Stimulated activated CD4-positive, alpha-beta T cell treated with anti-CD3 and anti-CD28 coated beads, Interleukin-1b, Interleukin-23, amount 100 ng/mL, for 48 hours (primary cell): ENCODE results near the gene APH1B.

ENCODE experiments used
- DNase-seq: peaks from one replicate; pipeline ENCODE4 v3.0.0-alpha.2; 2020

The APH1B gene

DNA sequence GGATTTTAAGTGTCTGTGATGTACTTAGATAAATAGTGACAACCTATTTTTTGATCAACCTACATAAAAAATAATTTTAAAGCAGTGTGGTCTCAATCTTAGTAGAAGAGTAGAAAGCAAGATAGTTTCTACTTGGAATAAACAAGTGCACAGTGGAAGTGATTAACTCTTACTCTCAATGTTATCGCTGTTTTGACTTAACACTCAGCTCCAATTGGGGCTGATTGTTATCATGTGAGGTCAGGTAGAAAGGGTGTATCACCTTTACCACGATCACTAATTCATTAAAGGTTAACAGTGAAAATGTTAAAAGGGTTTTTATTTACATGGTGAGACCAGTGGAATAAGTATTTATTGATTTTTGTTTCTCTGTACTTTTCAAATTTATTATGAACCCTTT is 22.4 kb upstream of the APH1B start:
- DNase-seq: no peak

DNA sequence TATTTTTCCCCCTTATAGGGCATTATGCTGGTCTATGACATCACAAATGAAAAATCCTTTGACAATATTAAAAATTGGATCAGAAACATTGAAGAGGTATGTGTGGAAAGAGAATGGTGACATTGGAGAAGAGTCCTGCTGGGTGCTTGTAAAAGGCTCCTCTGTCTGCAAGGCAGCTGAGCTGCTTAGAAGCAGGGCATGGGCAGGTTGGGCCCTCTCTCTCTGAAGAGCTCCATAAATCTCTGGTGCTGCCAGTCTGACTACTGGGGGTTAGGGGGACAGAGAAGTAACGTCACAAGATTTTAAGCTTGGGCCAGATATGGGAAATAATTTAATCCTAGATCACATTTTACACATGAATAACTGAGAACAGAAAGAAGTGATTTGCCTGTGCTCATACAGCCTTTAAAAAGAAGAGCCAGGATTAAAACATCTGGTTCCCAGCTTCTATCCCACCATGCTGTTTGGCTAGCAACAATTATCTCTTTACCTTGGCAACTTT is 21.9 kb upstream of the APH1B start:
- no peak for DNase-seq

- no peak for DNase-seq
Measured at GRCh38 chr15:63256433-63257274, 20.8 kb upstream of the APH1B start.

DNA sequence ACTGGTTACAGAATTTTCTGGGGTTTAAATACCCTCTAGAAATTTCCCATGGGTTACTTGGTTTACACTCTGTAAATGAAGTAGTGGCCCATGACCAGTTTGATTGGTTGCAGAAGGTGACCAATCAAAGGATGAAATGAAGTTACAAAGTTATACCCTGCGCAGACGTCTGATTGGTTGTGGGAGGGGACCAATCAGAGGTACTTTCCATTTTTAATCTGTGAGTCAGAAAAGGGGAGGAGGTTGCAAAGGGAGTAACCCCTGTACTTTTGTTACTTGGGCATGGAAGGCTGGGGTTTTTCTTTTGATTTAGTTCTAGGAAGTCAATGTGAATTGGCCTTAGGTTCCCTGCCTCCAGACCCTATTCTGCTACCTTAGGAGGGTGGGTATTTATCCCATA is 18.7 kb upstream of the APH1B start:
- DNase-seq: no peak

DNA sequence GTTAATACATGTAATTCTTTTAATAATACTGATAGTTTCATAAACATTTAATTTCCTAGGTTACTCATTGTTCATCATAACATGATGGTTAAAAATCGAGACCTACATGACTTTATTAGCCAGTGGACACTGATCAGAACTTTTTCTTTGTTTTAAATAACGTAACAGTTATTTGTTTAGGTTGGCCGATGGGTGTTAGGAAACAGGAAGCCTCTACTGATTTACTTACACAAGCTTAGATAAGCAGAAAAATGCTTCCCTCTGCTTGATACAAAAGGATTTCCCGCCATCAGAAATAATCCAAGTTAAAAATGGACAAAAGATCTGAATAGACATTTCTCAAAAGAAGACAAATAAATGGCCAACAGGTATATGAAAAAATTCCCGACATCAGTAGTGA is 16.6 kb upstream of the APH1B start:
- DNase-seq: no peak

DNA sequence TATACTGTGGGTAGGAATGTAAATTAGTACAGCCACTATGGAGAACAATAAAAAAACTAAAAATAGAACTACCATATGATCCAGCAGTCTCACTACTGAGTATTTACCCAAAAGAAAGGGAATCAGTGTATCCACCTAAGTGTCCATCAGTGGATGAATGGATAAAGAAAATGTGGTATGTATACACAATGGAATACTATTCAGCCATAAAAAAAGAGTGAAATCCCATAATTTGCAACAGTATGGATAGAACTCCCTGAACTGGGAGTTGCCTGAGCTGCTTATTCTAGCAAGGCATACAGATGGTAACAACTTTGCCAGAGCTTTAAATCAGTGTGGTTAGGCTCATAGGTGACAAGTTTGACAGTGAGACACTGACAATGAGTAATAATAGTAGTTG is 16.1 kb upstream of the APH1B start:
- no peak for DNase-seq

- DNase-seq: no peak
Measured at GRCh38 chr15:63263519-63263918, 13.9 kb upstream of the APH1B start.

DNA sequence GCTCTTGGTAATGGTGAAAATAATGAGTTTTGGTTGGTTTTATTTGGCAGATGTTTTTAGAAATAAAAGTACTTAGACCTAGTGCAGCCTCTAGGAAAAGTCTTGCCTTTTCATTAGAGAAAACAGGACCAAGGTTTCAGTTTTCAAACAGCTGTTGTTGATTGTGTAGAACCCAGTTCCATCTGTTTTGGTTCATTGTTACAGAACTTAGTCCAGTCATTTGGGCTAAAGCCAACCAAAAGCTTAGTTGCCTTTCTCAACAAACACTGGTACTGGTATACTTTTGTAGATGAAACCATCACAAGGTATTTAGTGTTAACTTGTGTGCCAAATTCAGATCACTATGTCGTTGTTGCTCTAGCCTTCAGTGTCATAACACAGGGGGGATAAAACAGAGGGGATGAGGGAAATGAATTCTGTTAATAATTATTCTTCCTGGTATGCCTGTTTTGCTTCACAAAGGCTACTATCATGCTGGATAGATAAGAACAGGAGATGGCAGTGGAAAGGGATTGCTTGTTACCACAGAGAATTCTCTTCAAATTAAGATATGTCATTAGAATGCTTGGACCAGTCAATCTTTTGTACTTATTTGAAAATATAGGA is 12.6 kb upstream of the APH1B start:
- DNase-seq: no peak

DNA sequence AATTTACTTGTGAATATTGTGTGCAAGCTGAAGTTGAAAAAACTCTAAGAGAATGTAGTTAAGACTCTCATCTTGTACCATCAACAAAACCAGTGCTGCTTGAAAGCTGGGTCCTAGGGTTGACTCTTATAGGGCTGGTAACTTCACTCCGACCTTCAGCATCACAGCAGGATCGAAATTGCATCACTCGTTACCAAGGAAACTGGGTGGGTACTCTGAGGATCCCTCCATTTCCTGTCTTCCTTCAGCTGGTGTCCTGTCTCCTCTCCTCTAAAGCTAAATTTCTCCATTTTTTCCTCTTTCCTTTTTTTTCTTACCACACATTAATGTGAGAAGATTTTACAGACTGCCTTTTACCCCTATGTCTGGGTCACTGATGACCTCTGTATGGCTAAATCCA is 3.0 kb upstream of the APH1B start:
- no peak for DNase-seq

DNA sequence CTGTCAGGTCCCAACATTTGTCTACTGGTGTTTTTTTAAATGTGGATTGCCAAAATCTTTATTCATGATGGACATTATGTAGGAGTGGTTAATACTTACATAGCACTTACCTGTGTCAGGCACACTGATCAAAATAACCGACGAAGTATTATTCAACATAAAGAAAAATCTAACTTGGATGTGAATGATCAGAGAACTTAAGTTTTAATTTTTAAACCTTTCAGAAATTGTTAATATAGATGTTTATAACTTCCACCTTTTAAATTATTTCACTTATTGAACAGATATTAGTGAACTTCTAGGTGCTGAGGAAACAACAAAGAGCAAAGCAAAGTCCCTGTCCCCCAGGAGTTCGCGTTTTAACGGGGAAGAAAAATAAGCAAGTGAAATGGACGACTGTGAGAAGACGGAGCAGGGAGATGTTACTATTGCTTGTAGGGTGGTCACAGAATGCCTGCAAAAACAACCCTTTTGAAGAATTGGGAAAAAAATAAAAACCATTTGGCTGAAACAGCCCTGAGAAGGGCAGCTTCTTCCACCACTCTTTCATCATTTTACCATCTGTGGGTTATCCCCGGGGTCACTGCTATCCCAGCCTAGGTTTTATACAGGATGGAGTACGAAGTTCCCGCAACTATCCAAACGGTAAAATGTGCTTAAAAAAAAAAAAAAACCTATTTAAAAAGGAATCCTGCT is 915 bp upstream of the APH1B start:
- DNase-seq: no peak

DNA sequence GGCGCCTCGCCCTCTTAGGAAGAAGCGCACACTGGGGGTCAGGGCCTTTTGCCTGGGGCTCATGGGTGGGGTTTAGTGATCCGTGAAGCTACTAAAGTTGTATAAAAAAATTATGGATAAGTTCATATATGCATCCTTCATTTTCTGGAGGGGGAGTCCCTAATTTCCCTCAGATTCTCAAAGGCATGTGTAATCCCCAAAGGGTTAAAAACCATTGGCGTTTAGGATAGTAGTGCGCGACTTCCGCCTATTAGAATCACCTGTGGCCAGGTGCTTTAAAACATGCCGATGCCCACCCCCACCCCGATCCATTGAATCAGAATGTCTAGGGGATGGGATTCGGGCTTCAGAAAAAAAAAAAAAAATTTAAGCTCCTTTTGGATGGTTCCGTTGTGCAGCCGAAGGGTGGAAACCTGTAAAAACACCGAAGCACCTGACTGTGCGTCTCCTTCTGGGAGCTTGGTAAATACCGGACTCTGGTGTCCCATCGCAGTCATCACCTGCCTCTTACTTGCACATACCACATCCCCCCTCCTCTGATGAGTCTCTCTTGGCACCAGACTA is 570 bp downstream of the APH1B start:
- DNase-seq: no peak

DNA sequence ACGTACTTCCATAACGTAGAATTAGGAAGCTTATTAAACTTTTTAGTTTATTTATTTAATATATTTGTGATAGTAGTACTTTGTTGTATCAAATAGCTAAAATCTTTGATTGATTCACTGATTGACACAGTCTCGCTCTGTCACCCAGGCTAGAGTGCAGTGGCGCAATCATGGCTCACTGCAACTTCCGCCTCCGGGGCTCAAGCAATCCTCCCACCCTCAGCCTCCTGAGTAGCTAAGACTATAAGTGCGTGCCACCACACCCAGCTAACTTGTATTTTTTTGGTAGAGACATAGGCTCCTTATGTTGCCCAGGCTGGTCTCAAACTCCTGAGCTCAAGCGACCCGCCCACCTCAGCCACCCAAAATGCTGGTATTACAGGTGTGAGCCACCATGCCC is 5.7 kb downstream of the APH1B start:
- no peak for DNase-seq

GRCh38 chr15:63284335-63284734 is 6.9 kb downstream of the APH1B start:
- DNase-seq: no peak

- no peak for DNase-seq
Measured at GRCh38 chr15:63287109-63287508, 9.7 kb downstream of the APH1B start.

GRCh38 chr15:63288342-63288741 is 10.9 kb downstream of the APH1B start:
- no peak for DNase-seq

- DNase-seq: no peak
Measured at GRCh38 chr15:63288778-63289378, 11.5 kb downstream of the APH1B start.

DNA sequence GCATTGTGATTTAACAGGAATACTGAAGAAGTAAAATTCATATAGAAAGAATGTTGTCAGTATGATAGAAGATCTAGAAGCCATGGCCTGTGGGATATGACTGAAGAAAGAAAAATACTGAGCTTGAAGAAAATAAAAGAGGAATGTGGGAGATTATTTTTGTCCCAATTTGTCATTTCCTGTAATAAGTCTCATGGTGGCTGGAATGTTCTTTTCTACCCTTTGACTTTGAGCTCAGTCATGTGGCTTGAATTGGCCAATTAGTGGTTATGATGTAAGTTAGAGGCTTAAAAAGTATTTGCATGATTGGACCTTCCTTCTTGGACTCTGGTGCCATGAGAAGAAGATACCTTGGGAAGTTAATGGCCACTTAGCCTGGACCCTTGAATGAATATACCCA is 14.1 kb downstream of the APH1B start:
- DNase-seq: no peak

DNA sequence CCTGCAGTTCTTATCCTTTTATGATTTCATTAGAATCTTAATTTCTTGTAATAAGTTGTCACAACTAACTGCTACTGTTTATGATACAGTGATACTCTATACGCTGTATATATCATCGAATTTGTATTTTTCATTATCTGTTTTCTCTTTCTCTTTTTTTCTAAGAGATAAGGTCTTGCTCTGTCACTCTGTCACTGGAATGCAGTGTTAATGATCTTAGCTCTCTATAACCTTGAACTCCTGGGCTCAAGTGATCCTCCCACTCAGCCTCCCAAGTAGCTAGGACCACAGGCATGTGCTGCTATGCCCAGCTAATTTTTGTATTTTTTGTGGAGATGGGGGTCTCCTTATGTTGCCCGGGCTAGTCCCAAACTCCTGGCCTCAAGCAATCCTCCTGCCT is 14.8 kb downstream of the APH1B start:
- no peak for DNase-seq

GRCh38 chr15:63292771-63293170 is 15.4 kb downstream of the APH1B start:
- no peak for DNase-seq

- DNase-seq: no peak
Measured at GRCh38 chr15:63294359-63294758, 17.0 kb downstream of the APH1B start.

GRCh38 chr15:63295341-63295740 is 17.9 kb downstream of the APH1B start:
- DNase-seq: no peak

GRCh38 chr15:63296195-63296594 is 18.8 kb downstream of the APH1B start:
- DNase-seq: no peak

GRCh38 chr15:63299943-63300575 is 22.7 kb downstream of the APH1B start:
- DNase-seq: no peak
